Fibroblast of skin of abdomen (primary cell): ENCODE data around the gene ABCB9.
"Not testable (repeated sequence)": the region's sequence is repeated elsewhere in the genome, so short reads cannot be mapped to it uniquely, and the experiment has no call there.

Source experiments
- DNase-seq: peaks from one replicate; pipeline ENCODE4 v3.0.0-alpha.2; 2013

ABCB9 gene

DNA sequence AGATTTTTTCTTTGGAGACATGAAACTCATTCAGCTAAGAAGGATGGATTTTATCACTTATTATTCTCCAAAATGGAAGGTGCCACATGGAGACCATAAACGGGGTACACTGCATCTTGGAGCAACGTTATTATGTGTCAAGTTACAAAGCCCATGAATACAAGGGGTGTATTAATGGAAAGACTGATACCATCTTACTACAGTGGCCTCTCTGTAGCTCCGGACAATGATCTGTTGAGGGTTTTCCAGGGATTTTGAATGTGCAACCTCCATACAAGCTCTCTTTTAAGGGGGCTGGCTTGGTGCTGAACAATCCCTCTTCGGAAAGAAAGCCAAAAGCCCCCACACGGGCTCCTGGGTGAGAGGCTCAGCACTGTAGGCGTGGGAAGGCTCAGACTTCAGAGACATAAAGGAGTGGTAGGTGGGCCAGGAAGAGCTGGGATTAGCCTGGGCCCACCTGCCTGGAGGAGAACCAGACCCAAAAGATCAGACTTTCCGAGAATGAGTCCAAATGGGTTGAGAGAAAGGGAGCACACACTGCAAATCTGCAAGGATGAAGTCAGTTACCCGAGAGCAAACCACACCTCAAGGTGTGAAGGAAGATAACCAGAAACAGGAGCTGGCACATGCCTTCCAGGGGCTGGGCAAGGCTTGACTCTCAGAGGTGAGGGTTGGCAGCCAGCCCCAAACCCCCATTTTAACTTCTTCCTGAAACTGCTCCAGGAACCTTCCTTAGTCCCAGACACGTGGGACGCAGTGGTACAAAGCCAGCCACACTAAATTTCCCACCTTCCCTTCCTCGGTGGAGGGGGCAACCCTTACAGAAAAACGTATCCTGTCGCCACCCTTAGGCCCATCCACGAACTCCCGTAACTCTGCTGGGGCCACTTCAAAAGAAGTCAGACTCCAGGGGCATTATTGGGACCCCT is 71.8 kb downstream of the ABCB9 start:
- no peak for DNase-seq

- DNase-seq = no peak
Measured at GRCh38 chr12:122893208-122894153, 72.8 kb downstream of the ABCB9 start.

GRCh38 chr12:122892724-122893123 is 73.5 kb downstream of the ABCB9 start:
- not testable (repeated sequence) for DNase-seq

- DNase-seq = peak; percentile 75
Measured at GRCh38 chr12:122891661-122892525, 74.4 kb downstream of the ABCB9 start.

GRCh38 chr12:122889761-122890520 is 76.3 kb downstream of the ABCB9 start:
- DNase-seq = no peak

DNA sequence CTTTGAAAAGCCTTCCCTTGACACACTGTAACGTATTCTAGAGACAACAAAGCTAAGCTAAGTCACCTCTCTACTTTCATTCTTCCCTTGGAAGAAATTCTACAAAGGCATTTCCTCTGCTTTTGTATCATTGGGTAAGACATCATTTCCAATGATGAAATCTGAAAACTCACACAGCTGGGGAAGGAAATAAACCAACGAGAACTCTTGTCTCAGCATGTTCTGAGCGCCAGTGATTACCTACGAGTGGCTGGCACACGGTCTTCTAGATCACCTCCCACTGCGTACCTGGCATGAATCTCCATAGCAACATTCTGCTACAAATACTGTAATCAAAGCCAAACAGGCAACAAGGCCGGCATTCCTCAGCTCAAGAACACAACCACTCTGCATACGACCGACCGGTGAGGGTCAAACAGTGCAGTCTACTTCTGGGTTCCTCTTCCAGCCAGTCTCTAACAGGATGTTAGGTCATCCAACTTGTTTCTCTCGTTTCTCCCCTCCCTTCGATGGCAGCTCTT is 78.0 kb downstream of the ABCB9 start:
- DNase-seq = peak; percentile 45

DNA sequence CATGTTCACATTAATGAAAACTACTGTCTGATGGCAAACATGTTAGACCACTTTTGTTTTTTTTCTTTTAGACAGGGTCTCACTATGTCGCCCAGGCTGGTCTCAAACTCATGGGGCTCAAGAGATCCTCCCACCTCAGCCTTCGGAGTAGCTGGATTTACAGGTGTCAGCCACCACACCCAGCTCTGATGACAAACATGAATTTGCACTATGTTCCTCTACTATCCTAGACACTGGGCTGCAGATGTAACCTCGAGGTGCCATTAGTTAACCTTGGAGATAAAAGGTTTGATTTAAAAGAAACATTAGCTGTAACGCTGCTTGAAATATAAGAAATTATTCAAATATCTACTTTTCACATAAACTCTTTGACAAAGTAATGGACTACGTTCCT is 78.4 kb downstream of the ABCB9 start:
- DNase-seq = no peak

GRCh38 chr12:122886851-122887818 is 79.1 kb downstream of the ABCB9 start:
- peak; percentile 55 for DNase-seq

GRCh38 chr12:122886161-122886560 is 80.1 kb downstream of the ABCB9 start:
- no peak for DNase-seq

DNA sequence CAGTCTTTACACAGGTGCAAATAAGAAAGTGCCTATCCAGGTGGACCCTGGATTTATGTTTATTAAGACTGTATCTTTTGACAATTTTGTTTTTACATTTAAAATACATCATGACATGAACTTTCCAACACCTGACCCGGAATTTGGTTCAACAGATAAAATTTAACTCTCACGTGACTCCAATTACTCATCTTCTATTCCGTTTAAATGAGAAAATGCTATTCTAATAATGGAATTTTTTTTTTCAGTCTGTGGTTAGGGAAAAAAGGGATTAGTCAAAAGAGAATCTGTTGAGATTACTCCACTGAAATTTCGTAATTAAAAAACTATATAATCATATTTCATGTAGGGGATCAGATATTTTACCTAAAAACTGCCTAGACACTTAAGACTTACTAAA is 81.4 kb downstream of the ABCB9 start:
- no peak for DNase-seq

GRCh38 chr12:122884091-122884826 is 82.0 kb downstream of the ABCB9 start:
- DNase-seq = no peak

DNA sequence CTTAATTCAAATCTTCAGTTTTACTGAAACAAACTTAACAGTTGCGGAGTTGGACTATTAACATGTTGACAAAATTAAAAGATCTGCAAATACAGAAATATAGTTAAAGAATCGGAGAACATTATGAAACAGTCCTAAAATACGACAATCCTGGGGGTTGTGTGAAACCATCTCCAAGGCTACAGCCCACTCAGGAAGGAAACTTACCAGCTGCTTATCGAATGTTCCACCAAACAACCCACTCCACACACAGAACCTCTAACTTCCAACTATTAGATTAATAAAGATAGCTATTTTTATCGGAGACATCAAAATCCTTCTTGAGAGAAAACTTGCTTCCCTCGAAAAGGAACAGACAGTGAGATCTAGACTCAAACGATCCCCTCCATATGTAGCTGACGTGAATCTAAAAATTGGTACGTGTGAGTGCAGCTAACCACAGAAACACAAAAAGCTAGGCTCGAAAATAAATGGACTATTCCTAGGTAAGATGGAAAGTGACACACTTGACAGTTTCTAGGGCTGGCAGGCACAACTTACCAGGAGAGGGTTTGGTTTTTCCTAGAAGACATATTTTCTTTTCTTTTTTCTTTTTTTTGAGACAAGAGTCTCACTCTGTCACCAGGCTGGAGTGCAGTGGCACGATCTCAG is 83.2 kb downstream of the ABCB9 start:
- no peak for DNase-seq

- DNase-seq = peak; percentile 69
Measured at GRCh38 chr12:122880668-122881067, 85.6 kb downstream of the ABCB9 start.

DNA sequence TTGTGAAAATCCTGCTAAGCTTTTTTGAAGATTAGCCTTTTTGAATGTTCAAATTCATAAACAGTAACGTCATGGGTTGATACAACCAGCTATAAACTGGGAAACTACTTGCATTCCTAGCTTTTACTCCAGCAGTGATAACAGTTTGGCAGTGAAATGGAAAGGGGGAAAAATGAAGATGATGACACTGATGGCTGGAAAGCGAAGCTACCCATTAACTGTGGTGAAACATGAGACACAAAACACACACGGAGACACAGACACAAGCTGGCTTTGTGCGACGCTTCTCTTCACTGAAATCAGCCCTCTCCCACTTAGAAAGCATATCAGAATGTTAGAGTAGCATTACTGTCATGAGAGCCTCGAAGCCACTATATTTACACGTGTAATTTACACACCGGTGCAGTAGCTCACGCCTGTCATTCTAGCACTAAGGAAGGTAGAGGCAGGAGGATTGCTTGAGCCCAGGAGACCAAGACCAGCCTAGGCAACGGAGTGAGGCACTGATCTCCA is 86.1 kb downstream of the ABCB9 start:
- DNase-seq = peak; percentile 45
